Sigmoid colon (tissue), 7 donors: Measurements from ENCODE around the gene DNAAF5. TPM values are rescaled to one million over a fixed set of nuclear protein-coding genes. Genes with fewer than 3 reads are reported as not detected.
"Not testable (repeated sequence)": the region's sequence is repeated elsewhere in the genome, so short reads cannot be mapped to it uniquely, and the experiment has no call there.

Experiments
- DNase-seq: peaks from one replicate; pipeline ENCODE4 v3.0.0-alpha.2; 2019
- H3K27ac ChIP-seq, 4 donors: fragments of 200-600 bp; sonication (generic); one replicate each; pipeline ENCODE4 v1.5.1; 2016 to 2019; ENCODE audit warnings: mild to moderate bottlenecking in 1 of 4
- H3K27me3 ChIP-seq, 3 donors: fragments of 200-600 bp; sonication (generic); one replicate each; pipeline ENCODE4 v1.5.1; 2019; ENCODE audit warnings: mild to moderate bottlenecking in 1 of 3
- H3K36me3 ChIP-seq, 4 donors: fragments of 200-600 bp; sonication (generic); one replicate each; pipeline ENCODE4 v1.5.1; 2016 to 2019
- H3K4me1 ChIP-seq, 4 donors: fragments of 200-600 bp; sonication (generic); one replicate each; pipeline ENCODE4 v1.5.1; 2017 to 2019
- H3K4me3 ChIP-seq, 4 donors: fragments of 200-600 bp; sonication (generic); one replicate each; pipeline ENCODE4 v1.5.1; 2017 to 2019; ENCODE audit warnings: mild to moderate bottlenecking in 2 of 4, moderate library complexity in 1 of 4
- H3K9me3 ChIP-seq, 4 donors: fragments of 200-600 bp in 3 of 4; sonication (generic) in 3 of 4; one replicate each; pipeline versions ENCODE4 v1.5.1 to v1.6.1; 2013 to 2019
- CTCF ChIP-seq, 4 experiments: fragments of 450-650 bp in 3 of 4; fragments of 200-600 bp in 1 of 4; IDR thresholded peaks; one replicate each; pipeline ENCODE4 v1.5.1; 2016 to 2019; ENCODE audit warnings: antibody characterized with exemption in 4 of 4, mild to moderate bottlenecking in 3 of 4, moderate library complexity in 2 of 4
- EP300 ChIP-seq, 4 donors: sonication (generic); formaldehyde crosslinking; IDR thresholded peaks; one replicate each; pipeline ENCODE4 v1.6.1; 2017; ENCODE audit warnings: antibody characterized with exemption in 4 of 4
- POLR2A ChIP-seq, 2 donors: fragments of 450-650 bp; IDR thresholded peaks; one replicate each; pipeline ENCODE4 v1.6.1; 2016; ENCODE audit warnings: antibody characterized with exemption in 2 of 2, mild to moderate bottlenecking in 2 of 2, moderate library complexity in 2 of 2
- POLR2AphosphoS5 ChIP-seq, 4 donors: sonication (generic); formaldehyde crosslinking; IDR thresholded peaks; one replicate each; pipeline ENCODE4 v1.6.1; 2017; ENCODE audit warnings: antibody characterized with exemption in 4 of 4
- WGBS, 2 donors: extraction: QIAGEN DNeasy Blood & Tissue Kit; methylation state at CpG; one replicate each; pipeline ENCODE4 v1.1.7; 2013; 5-methylcytosine and 5-hydroxymethylcytosine counted together
- intact Hi-C: fragments of 100-400 bp; cut with DNase I; formaldehyde crosslinking; loops from one replicate; pipeline ENCODE4 v1.15.1; 2023
- polyA plus RNA-seq, 3 donors: library from polyadenylated mRNA; stranded (reverse); fragments of 200-250 nt; gene quantifications; one replicate each; pipeline ENCODE4 v1.2.3, GENCODE V29; 2013
- total RNA-seq, 4 donors: library from RNA; depleted of rRNA; stranded (reverse); fragments of >200 nt; gene quantifications; one replicate each; pipeline ENCODE4 v1.1.0, GENCODE V29; 2016
- donor health status: healthy with polysubstance abuse.
- donor health status: Bipolar disorder and iron deficiency.
- donor health status: healthy.

The DNAAF5 gene
- total and polyA plus RNA-seq, 7 donors = 7.8 to 25.4 (median 14.5) TPM

GRCh38 chr7:787332-788240 lies 61.1 kb downstream of the DNAAF5 start:
- no peak for TF ChIP-seq CTCF (IDR thresholded peaks at IDR 0.05)
- TF ChIP-seq EP300 (IDR thresholded peaks at IDR 0.05) = no peak
- TF ChIP-seq POLR2AphosphoS5 (IDR thresholded peaks at IDR 0.05) = no peak
- TF ChIP-seq POLR2A (IDR thresholded peaks at IDR 0.05) = no peak
- 95 to 96% methylated on average over 27 of the region's 27 CpGs for WGBS, 2 donors
- peaks cover 0 to 24% (median 9%) of the 10 kb centered on the region in 4 donors for H3K4me1 ChIP-seq
- H3K36me3 ChIP-seq = peaks cover 0 to 29% (median 3%) of the 10 kb centered on the region in 4 donors
- H3K27ac ChIP-seq = no peak overlapping the region
- H3K27me3 ChIP-seq = no peaks in the 10 kb centered on the region
- no peak for DNase-seq
- intact Hi-C loops = loop anchor here (5.0 to 10.0 kb wide), 2 partner anchors 35 to 167 kb away; partner anchors contain the start of gene ADAP1
- H3K4me3 ChIP-seq = no peak overlapping the region
- no peaks in the 10 kb centered on the region for H3K9me3 ChIP-seq

GRCh38 chr7:791519-791918 lies 65.0 kb downstream of the DNAAF5 start:
- no peak overlapping the region for H3K4me3 ChIP-seq
- TF ChIP-seq EP300 (IDR thresholded peaks at IDR 0.05) (no peak), POLR2AphosphoS5 (IDR thresholded peaks at IDR 0.05) (no peak), POLR2A (IDR thresholded peaks at IDR 0.05) (no peak), CTCF (IDR thresholded peaks at IDR 0.05) (no peak)
- no peak overlapping the region for H3K27ac ChIP-seq
- H3K36me3 ChIP-seq = no peaks in the 10 kb centered on the region
- H3K4me1 ChIP-seq = peaks cover 0 to 4% (median 3%) of the 10 kb centered on the region in 4 donors
- no peaks in the 10 kb centered on the region for H3K27me3 ChIP-seq
- DNase-seq = no peak
- H3K9me3 ChIP-seq = no peaks in the 10 kb centered on the region
- intact Hi-C loops = no loop called here
- WGBS, 2 donors = 75 to 90% methylated on average over 5 of the region's 5 CpGs

GRCh38 chr7:794207-794606 lies 67.7 kb downstream of the DNAAF5 start:
- no peaks in the 10 kb centered on the region for H3K36me3 ChIP-seq
- peaks cover 0 to 11% (median 5%) of the 10 kb centered on the region in 4 donors for H3K4me1 ChIP-seq
- TF ChIP-seq CTCF (IDR thresholded peaks at IDR 0.05) = no peak
- no peak for TF ChIP-seq POLR2A (IDR thresholded peaks at IDR 0.05)
- no peak for TF ChIP-seq EP300 (IDR thresholded peaks at IDR 0.05)
- TF ChIP-seq POLR2AphosphoS5 (IDR thresholded peaks at IDR 0.05) = no peak
- no peaks in the 10 kb centered on the region for H3K9me3 ChIP-seq
- no peak overlapping the region for H3K27ac ChIP-seq
- DNase-seq = no peak
- WGBS, 2 donors = 74 to 84% methylated on average over 5 of the region's 5 CpGs
- H3K4me3 ChIP-seq = no peak overlapping the region
- no peaks in the 10 kb centered on the region for H3K27me3 ChIP-seq
- intact Hi-C loops = no loop called here

- no peak for TF ChIP-seq EP300 (IDR thresholded peaks at IDR 0.05)
- TF ChIP-seq CTCF (IDR thresholded peaks at IDR 0.05) = no peak
- TF ChIP-seq POLR2A (IDR thresholded peaks at IDR 0.05) = no peak
- no peak for TF ChIP-seq POLR2AphosphoS5 (IDR thresholded peaks at IDR 0.05)
- Histone ChIP-seq H3K36me3 (no peaks in the 10 kb centered on the region), H3K27ac (no peak overlapping the region), H3K4me3 (no peak overlapping the region), H3K4me1 (peaks cover 0 to 11% (median 5%) of the 10 kb centered on the region in 4 donors), H3K9me3 (no peaks in the 10 kb centered on the region), H3K27me3 (no peaks in the 10 kb centered on the region)
- no peak for DNase-seq
- WGBS, 2 donors = 28 to 83% methylated on average over 31 of the region's 31 CpGs
- intact Hi-C loops = no loop called here
These were observed 68.3 kb downstream of the DNAAF5 start for GRCh38 chr7:794671-795329.

GRCh38 chr7:796434-797169 lies 70.1 kb downstream of the DNAAF5 start:
- Histone ChIP-seq H3K27ac (peak overlapping the region; percentile 52 to 76 (median 68)), H3K4me1 (peaks cover 0 to 22% (median 19%) of the 10 kb centered on the region in 4 donors)
- H3K9me3 ChIP-seq, DNase-seq, H3K4me3 ChIP-seq, H3K36me3 ChIP-seq, intact Hi-C loops, H3K27me3 ChIP-seq: not testable (repeated sequence)
- 82% methylated on average over 8 of the region's 10 CpGs for WGBS, 2 donors
